Measurements from ENCODE around the gene CNTN2. TPM values are rescaled to one million over a fixed set of nuclear protein-coding genes. Genes with fewer than 3 reads are reported as not detected.

Gene CNTN2
- polyA plus RNA-seq, 1 donor from 2014 or later, result 3.2 TPM

GRCh38 chr1:205118752-205119151 is 75.7 kb downstream of the CNTN2 start:
- no peak overlapping the region for H2AFZ ChIP-seq (ENCODE audit: low read depth, low read length)
- TF ChIP-seq TAF1 (IDR thresholded peaks at IDR 0.05; ENCODE audit: low read depth) (no peak), POLR2AphosphoS5 (IDR thresholded peaks at IDR 0.05) (no peak), SMC3 (conservative IDR thresholded peaks at IDR 0.05; ENCODE audit: poor library complexity) (no peak), EP300 (conservative IDR thresholded peaks at IDR 0.05; ENCODE audit: poor library complexity, severe bottlenecking) (no peak), REST (IDR thresholded peaks at IDR 0.05; ENCODE audit: borderline replicate concordance) (no peak), RAD21 (conservative IDR thresholded peaks at IDR 0.05) (no peak), MXI1 (conservative IDR thresholded peaks at IDR 0.05; ENCODE audit: poor library complexity, severe bottlenecking) (no peak), EZH2 (IDR thresholded peaks at IDR 0.05; ENCODE audit: borderline replicate concordance, insufficient read depth, low read length, poor library complexity, severe bottlenecking) (no peak)
- TF ChIP-seq, protein P1, sequence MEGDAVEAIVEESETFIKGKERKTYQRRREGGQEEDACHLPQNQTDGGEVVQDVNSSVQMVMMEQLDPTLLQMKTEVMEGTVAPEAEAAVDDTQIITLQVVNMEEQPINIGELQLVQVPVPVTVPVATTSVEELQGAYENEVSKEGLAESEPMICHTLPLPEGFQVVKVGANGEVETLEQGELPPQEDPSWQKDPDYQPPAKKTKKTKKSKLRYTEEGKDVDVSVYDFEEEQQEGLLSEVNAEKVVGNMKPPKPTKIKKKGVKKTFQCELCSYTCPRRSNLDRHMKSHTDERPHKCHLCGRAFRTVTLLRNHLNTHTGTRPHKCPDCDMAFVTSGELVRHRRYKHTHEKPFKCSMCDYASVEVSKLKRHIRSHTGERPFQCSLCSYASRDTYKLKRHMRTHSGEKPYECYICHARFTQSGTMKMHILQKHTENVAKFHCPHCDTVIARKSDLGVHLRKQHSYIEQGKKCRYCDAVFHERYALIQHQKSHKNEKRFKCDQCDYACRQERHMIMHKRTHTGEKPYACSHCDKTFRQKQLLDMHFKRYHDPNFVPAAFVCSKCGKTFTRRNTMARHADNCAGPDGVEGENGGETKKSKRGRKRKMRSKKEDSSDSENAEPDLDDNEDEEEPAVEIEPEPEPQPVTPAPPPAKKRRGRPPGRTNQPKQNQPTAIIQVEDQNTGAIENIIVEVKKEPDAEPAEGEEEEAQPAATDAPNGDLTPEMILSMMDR (IDR thresholded peaks at IDR 0.05; ENCODE audit: poor library complexity, severe bottlenecking), result no peak
- no peaks in the 10 kb centered on the region for H3K27me3 ChIP-seq (ENCODE audit: insufficient read depth, low read depth, low read length)
- no peak overlapping the region for H3K4me2 ChIP-seq (ENCODE audit: low read length)
- no peaks in the 10 kb centered on the region for H3K9me3 ChIP-seq (ENCODE audit: low read length)
- H3K9ac ChIP-seq (ENCODE audit: low read length), result no peak overlapping the region
- no peak overlapping the region for H3K27ac ChIP-seq (ENCODE audit: low read length)
- H3K79me2 ChIP-seq (replicated peaks; ENCODE audit: insufficient read depth, low read length), result peaks cover 34% of the 10 kb centered on the region
- no peaks in the 10 kb centered on the region for H4K20me1 ChIP-seq (ENCODE audit: insufficient read depth)
- no peak overlapping the region for H3K4me3 ChIP-seq (ENCODE audit: low read length)
- H3K36me3 ChIP-seq (ENCODE audit: insufficient read depth, low read length), result no peaks in the 10 kb centered on the region
- no peaks in the 10 kb centered on the region for H3F3A ChIP-seq (ENCODE audit: insufficient read depth, low read length, poor library complexity, severe bottlenecking)
- no peaks in the 10 kb centered on the region for H3K9me2 ChIP-seq (ENCODE audit: insufficient read depth, low read length)

DNA sequence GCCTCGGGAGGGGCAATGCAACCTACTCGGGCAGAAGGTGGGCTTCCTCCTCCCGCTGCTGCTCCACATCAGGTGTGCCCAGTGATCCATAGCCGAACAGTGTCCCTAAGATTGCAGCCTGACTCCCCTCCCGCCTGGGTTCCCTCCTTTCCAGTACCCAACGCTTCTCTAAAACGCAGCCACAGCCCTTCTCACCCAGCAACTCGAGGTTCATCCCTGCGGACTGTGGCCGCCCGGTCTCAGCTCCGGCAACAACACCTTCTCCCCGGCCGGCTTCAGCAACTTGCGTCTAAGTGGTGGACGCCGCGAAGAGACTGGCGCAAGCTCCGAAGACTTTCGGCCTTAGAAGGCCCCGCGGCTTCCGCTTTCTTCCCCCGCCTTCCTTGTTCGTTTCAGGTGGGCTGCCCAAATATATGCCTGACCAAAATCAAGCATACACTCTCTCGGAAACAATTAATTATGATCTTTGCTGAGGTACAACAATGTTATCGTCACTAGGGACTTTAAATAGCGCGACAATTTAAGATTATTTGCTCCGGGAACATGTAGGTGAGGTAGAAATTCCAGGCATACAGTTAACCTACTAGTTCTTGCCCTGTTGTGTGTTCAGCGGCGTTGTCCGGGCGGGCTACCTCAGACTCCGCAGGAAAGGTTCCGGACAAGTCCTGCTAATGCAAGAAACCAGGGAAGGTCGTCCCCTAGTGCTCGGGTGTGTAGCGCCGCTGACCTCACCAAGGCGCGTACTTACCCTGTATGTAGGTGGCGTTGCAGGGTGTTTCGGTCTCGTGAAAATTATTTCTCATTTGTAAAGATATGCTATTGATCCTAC is 78.9 kb downstream of the CNTN2 start, which contains the start of gene RBBP5:
Gene RBBP5, minus strand, starts transcription at position 319 of the 829 bp plus-strand sequence. Its CDS starts 105 bp downstream, at position 214.
- TF ChIP-seq REST (IDR thresholded peaks at IDR 0.05; ENCODE audit: borderline replicate concordance), result peak; percentile 33
- no peak for TF ChIP-seq EZH2 (IDR thresholded peaks at IDR 0.05; ENCODE audit: borderline replicate concordance, insufficient read depth, low read length, poor library complexity, severe bottlenecking)
- peak; percentile 67 for TF ChIP-seq POLR2AphosphoS5 (IDR thresholded peaks at IDR 0.05)
- peak; percentile 79 for TF ChIP-seq EP300 (conservative IDR thresholded peaks at IDR 0.05; ENCODE audit: poor library complexity, severe bottlenecking)
- TF ChIP-seq TAF1 (IDR thresholded peaks at IDR 0.05; ENCODE audit: low read depth), result peak; percentile 50
- peak; percentile 71 for TF ChIP-seq MXI1 (conservative IDR thresholded peaks at IDR 0.05; ENCODE audit: poor library complexity, severe bottlenecking)
- peak; percentile 52 for TF ChIP-seq RAD21 (conservative IDR thresholded peaks at IDR 0.05)
- peak; percentile 73 for TF ChIP-seq SMC3 (conservative IDR thresholded peaks at IDR 0.05; ENCODE audit: poor library complexity)
- TF ChIP-seq, protein P1 (IDR thresholded peaks at IDR 0.05; ENCODE audit: poor library complexity, severe bottlenecking), result peak; percentile 98
- peaks cover 26% of the 10 kb centered on the region for H3K79me2 ChIP-seq (replicated peaks; ENCODE audit: insufficient read depth, low read length)
- H3K9ac ChIP-seq (ENCODE audit: low read length), result peak within 1 kb of the TSS; percentile 79
- H3K9me3 ChIP-seq (ENCODE audit: low read length), result no peaks in the 10 kb centered on the region
- peak within 1 kb of the TSS; percentile 94 for H3K4me2 ChIP-seq (ENCODE audit: low read length)
- peak within 1 kb of the TSS; percentile 91 for H3K27ac ChIP-seq (ENCODE audit: low read length)
- H3K36me3 ChIP-seq (ENCODE audit: insufficient read depth, low read length), result no peaks in the 10 kb centered on the region
- no peaks in the 10 kb centered on the region for H3K27me3 ChIP-seq (ENCODE audit: insufficient read depth, low read depth, low read length)
- H3F3A ChIP-seq (ENCODE audit: insufficient read depth, low read length, poor library complexity, severe bottlenecking), result no peaks in the 10 kb centered on the region
- H4K20me1 ChIP-seq (ENCODE audit: insufficient read depth), result no peaks in the 10 kb centered on the region
- H3K9me2 ChIP-seq (ENCODE audit: insufficient read depth, low read length), result no peaks in the 10 kb centered on the region
- H2AFZ ChIP-seq (ENCODE audit: low read depth, low read length), result peak within 1 kb of the TSS; percentile 78
- peak within 1 kb of the TSS; percentile 75 for H3K4me3 ChIP-seq (ENCODE audit: low read length)

All from neural cell (in vitro differentiated cells).